Measurements from ENCODE around the gene CEMIP.

The CEMIP gene

GRCh38 chr15:80785335-80785734 is 6.2 kb downstream of the CEMIP start:
- DNase-seq (ENCODE audit: low spot score) = no peak

GRCh38 chr15:80785811-80786354 is 6.7 kb downstream of the CEMIP start:
- no peak for DNase-seq (ENCODE audit: low spot score)

- DNase-seq (ENCODE audit: low spot score) = no peak
These were observed 8.1 kb downstream of the CEMIP start for GRCh38 chr15:80787316-80787715.

GRCh38 chr15:80788536-80788935 is 9.4 kb downstream of the CEMIP start:
- no peak for DNase-seq (ENCODE audit: low spot score)

GRCh38 chr15:80789296-80789695 is 10.1 kb downstream of the CEMIP start:
- DNase-seq (ENCODE audit: low spot score) = no peak

- DNase-seq (ENCODE audit: low spot score) = no peak
These were observed 10.6 kb downstream of the CEMIP start for GRCh38 chr15:80789796-80790195.

- no peak for DNase-seq (ENCODE audit: low spot score)
These were observed 11.1 kb downstream of the CEMIP start for GRCh38 chr15:80790236-80790635.

GRCh38 chr15:80791004-80791403 is 11.8 kb downstream of the CEMIP start:
- no peak for DNase-seq (ENCODE audit: low spot score)

GRCh38 chr15:80796407-80796806 is 17.2 kb downstream of the CEMIP start:
- DNase-seq (ENCODE audit: low spot score) = no peak

- DNase-seq (ENCODE audit: low spot score) = no peak
These were observed 19.7 kb downstream of the CEMIP start for GRCh38 chr15:80798911-80799310.

- no peak for DNase-seq (ENCODE audit: low spot score)
These were observed 20.9 kb downstream of the CEMIP start for GRCh38 chr15:80800067-80800466.

GRCh38 chr15:80801891-80802680 is 22.9 kb downstream of the CEMIP start:
- no peak for DNase-seq (ENCODE audit: low spot score)

- no peak for DNase-seq (ENCODE audit: low spot score)
These were observed 24.7 kb downstream of the CEMIP start for GRCh38 chr15:80803580-80804525.

- no peak for DNase-seq (ENCODE audit: low spot score)
These were observed 25.9 kb downstream of the CEMIP start for GRCh38 chr15:80804970-80805495.

GRCh38 chr15:80811781-80812315 is 32.7 kb downstream of the CEMIP start:
- DNase-seq (ENCODE audit: low spot score) = no peak

GRCh38 chr15:80815106-80815505 is 35.9 kb downstream of the CEMIP start:
- DNase-seq (ENCODE audit: low spot score) = no peak

- no peak for DNase-seq (ENCODE audit: low spot score)
These were observed 37.0 kb downstream of the CEMIP start for GRCh38 chr15:80816049-80816653.

GRCh38 chr15:80816936-80817335 is 37.8 kb downstream of the CEMIP start:
- no peak for DNase-seq (ENCODE audit: low spot score)

- DNase-seq (ENCODE audit: low spot score) = no peak
These were observed 38.7 kb downstream of the CEMIP start for GRCh38 chr15:80817901-80818300.

- no peak for DNase-seq (ENCODE audit: low spot score)
These were observed 39.8 kb downstream of the CEMIP start for GRCh38 chr15:80819001-80819400.

GRCh38 chr15:80820092-80820491 is 40.9 kb downstream of the CEMIP start:
- DNase-seq (ENCODE audit: low spot score) = no peak

GRCh38 chr15:80822256-80822655 is 43.1 kb downstream of the CEMIP start:
- DNase-seq (ENCODE audit: low spot score) = no peak

Measured in hematopoietic multipotent progenitor cell treated with erythropoietin and hydrocortisone succinate and interleukin-3 and kit ligand, for 15 days (in vitro differentiated cells).